ENCODE measurements around the gene TNFAIP8L3. TPM values are rescaled to one million over a fixed set of nuclear protein-coding genes. Genes with fewer than 3 reads are reported as not detected.

The TNFAIP8L3 gene
- total RNA-seq, 4 donors from 2014 or later: 3.7 to 12.5 (median 10.0) TPM

GRCh38 chr15:51046799-51047449 lies 47.8 kb downstream of the TNFAIP8L3 start:
- H3K27me3 ChIP-seq: no peaks in the 10 kb centered on the region
- H3K36me3 ChIP-seq: no peaks in the 10 kb centered on the region
- peak in 1 of 2 donors; percentile 15 for DNase-seq (ENCODE audit: low spot score in 2 of 2)
- TF ChIP-seq EP300 (IDR thresholded peaks at IDR 0.05) (no peak), POLR2A (IDR thresholded peaks at IDR 0.05) (no peak)
- TF ChIP-seq, protein P1, sequence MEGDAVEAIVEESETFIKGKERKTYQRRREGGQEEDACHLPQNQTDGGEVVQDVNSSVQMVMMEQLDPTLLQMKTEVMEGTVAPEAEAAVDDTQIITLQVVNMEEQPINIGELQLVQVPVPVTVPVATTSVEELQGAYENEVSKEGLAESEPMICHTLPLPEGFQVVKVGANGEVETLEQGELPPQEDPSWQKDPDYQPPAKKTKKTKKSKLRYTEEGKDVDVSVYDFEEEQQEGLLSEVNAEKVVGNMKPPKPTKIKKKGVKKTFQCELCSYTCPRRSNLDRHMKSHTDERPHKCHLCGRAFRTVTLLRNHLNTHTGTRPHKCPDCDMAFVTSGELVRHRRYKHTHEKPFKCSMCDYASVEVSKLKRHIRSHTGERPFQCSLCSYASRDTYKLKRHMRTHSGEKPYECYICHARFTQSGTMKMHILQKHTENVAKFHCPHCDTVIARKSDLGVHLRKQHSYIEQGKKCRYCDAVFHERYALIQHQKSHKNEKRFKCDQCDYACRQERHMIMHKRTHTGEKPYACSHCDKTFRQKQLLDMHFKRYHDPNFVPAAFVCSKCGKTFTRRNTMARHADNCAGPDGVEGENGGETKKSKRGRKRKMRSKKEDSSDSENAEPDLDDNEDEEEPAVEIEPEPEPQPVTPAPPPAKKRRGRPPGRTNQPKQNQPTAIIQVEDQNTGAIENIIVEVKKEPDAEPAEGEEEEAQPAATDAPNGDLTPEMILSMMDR (IDR thresholded peaks at IDR 0.05): no peak
- no peaks in the 10 kb centered on the region for H3K9me3 ChIP-seq
- H3K27ac ChIP-seq: peak overlapping the region in 2 of 4 donors; percentile 5 to 39
- no peak overlapping the region for H3K4me3 ChIP-seq
- H3K4me1 ChIP-seq: peaks cover 0 to 27% (median 8%) of the 10 kb centered on the region in 4 donors
- WGBS, 2 donors: 20 to 25% methylated on average over 3 of the region's 3 CpGs

DNA sequence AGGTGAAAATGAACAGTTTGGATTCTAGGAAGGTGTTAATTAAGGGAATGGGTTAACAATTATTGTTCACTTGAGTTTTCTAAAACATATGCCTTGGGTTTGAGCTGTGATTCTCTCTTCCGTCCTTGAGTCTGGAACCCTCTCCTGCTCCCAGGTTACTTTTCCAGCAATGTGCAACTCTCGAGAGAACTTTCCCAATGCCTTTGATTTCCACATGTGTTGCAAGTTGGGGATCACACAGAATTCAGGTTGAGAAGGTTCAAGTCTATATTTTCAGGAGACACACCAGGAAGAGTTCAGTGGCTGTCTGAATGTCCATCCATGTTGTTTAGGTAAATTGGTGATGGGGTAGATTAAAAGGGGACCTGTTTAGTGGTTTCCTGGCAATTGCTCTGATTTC lies 48.7 kb downstream of the TNFAIP8L3 start:
- TF ChIP-seq, protein P1 (IDR thresholded peaks at IDR 0.05): no peak
- TF ChIP-seq EP300 (IDR thresholded peaks at IDR 0.05) (no peak), POLR2A (IDR thresholded peaks at IDR 0.05) (no peak)
- Histone ChIP-seq H3K4me3 (no peak overlapping the region), H3K27ac (no peak overlapping the region), H3K36me3 (no peaks in the 10 kb centered on the region), H3K27me3 (no peaks in the 10 kb centered on the region), H3K9me3 (no peaks in the 10 kb centered on the region), H3K4me1 (peaks cover 0 to 21% (median 8%) of the 10 kb centered on the region in 4 donors)
- DNase-seq (ENCODE audit: low spot score in 2 of 2): no peak
- WGBS, 2 donors: 94 to 97% methylated on average over 2 of the region's 2 CpGs

- Histone ChIP-seq H3K27ac (no peak overlapping the region), H3K27me3 (no peaks in the 10 kb centered on the region), H3K36me3 (no peaks in the 10 kb centered on the region), H3K4me1 (peaks cover 0 to 21% (median 8%) of the 10 kb centered on the region in 4 donors), H3K9me3 (no peaks in the 10 kb centered on the region), H3K4me3 (no peak overlapping the region)
- WGBS, 2 donors: 28 to 38% methylated on average over 4 of the region's 4 CpGs
- no peak for DNase-seq (ENCODE audit: low spot score in 2 of 2)
- TF ChIP-seq, protein P1 (IDR thresholded peaks at IDR 0.05): no peak
- TF ChIP-seq EP300 (IDR thresholded peaks at IDR 0.05) (no peak), POLR2A (IDR thresholded peaks at IDR 0.05) (no peak)
Observed at GRCh38 chr15:51044037-51044727, 50.5 kb downstream of the TNFAIP8L3 start.

DNA sequence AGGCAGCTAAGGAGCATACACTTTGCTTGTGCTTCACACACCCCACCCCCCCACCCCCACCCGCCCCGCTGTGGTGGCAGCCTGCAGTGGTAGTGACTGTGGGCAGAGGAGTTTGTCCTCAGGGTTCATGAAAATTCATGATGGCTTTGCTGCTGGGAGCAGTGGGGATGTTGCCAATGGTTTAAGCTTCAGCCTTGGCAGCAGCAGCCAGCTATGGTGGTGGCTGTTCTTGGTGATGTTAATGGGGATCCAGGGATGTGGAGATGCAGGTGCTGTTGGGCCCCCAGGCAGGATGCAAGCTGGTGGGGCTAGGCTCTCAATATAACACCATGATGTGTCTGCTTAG lies 55.8 kb downstream of the TNFAIP8L3 start:
- Histone ChIP-seq H3K4me3 (no peak overlapping the region), H3K4me1 (no peaks in the 10 kb centered on the region), H3K27ac (no peak overlapping the region), H3K27me3 (no peaks in the 10 kb centered on the region), H3K9me3 (no peaks in the 10 kb centered on the region), H3K36me3 (no peaks in the 10 kb centered on the region)
- TF ChIP-seq, protein P1 (IDR thresholded peaks at IDR 0.05): no peak
- TF ChIP-seq POLR2A (IDR thresholded peaks at IDR 0.05) (no peak), EP300 (IDR thresholded peaks at IDR 0.05) (no peak)
- 100% methylated on average over 2 of the region's 2 CpGs; no CpG with 5 or more reads in 1 of the 2 donors for WGBS, 2 donors
- DNase-seq (ENCODE audit: low spot score in 2 of 2): no peak

Data from tibial nerve (tissue), 4 donors.